Measurements from ENCODE around the gene PERCC1. TPM values are rescaled to one million over a fixed set of nuclear protein-coding genes. Genes with fewer than 3 reads are reported as not detected.
"Not testable (repeated sequence)": the region's sequence is repeated elsewhere in the genome, so short reads cannot be mapped to it uniquely, and the experiment has no call there.

The PERCC1 gene
- total RNA-seq, 1 donor from 2014 or later, result not detected

DNA sequence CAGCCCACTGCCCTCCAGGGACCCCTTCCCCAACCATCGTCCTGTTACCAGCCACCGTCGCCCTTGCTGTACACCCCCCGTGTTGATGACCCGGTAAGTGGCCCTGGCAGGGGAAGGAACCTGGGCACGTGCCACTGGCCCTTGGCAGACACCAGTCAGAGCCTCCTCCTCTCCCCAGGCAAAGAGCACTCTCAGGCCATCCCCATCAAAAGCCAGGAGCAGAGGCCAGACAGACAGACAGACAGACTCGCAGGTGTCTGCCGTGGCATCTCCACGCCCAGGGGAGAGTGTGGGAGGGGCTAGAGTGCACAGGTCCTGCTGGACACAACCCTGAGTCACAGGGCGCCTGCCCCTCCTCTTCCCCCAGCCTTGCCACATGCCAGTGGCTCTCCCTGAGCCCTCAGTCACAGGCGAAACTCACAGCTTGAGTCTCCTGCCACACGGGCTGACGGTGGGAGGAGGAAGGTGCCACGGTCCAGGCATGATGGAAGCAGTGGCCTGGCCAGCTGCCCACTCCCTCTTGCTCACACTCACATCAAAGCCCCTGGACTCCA lies 36.2 kb downstream of the PERCC1 start:
- no peaks in the 10 kb centered on the region for H3K9me3 Mint-ChIP-seq (ENCODE audit: unreplicated experiment)
- H3K4me3 Mint-ChIP-seq (ENCODE audit: unreplicated experiment), result no peak overlapping the region
- H3K4me1 Mint-ChIP-seq (ENCODE audit: unreplicated experiment), result peaks cover 20% of the 10 kb centered on the region
- peak overlapping the region; percentile 36 for H3K27ac Mint-ChIP-seq (ENCODE audit: unreplicated experiment)
- DNase-seq (ENCODE audit: low spot score), result no peak
- TF ChIP-seq, protein P1, sequence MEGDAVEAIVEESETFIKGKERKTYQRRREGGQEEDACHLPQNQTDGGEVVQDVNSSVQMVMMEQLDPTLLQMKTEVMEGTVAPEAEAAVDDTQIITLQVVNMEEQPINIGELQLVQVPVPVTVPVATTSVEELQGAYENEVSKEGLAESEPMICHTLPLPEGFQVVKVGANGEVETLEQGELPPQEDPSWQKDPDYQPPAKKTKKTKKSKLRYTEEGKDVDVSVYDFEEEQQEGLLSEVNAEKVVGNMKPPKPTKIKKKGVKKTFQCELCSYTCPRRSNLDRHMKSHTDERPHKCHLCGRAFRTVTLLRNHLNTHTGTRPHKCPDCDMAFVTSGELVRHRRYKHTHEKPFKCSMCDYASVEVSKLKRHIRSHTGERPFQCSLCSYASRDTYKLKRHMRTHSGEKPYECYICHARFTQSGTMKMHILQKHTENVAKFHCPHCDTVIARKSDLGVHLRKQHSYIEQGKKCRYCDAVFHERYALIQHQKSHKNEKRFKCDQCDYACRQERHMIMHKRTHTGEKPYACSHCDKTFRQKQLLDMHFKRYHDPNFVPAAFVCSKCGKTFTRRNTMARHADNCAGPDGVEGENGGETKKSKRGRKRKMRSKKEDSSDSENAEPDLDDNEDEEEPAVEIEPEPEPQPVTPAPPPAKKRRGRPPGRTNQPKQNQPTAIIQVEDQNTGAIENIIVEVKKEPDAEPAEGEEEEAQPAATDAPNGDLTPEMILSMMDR (IDR thresholded peaks at IDR 0.05; ENCODE audit: unreplicated experiment), result no peak
- H3K27me3 Mint-ChIP-seq (ENCODE audit: unreplicated experiment), result peaks cover 4% of the 10 kb centered on the region
- H3K36me3 Mint-ChIP-seq (ENCODE audit: low read depth, unreplicated experiment), result peaks cover 7% of the 10 kb centered on the region

DNA sequence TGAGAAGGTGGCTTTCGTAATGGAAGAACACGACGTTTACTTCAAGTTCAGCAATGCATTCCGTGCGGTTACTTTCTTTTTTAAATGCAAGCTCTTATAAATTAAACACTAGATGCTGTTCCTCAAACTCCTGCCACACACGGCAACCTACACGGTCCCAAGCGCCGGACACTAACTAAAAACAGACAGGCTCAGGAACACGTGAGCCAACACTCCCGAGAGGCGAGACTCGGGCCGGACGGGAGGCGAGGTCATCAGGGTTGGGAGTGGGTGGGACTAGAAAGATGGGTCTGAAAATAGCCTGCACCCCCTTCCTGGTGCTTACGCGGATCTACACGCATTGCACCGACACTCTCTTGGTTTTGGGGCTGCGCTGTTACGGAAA lies 37.5 kb downstream of the PERCC1 start:
- Mint-ChIP-seq H3K27me3 (ENCODE audit: unreplicated experiment) (peaks cover 8% of the 10 kb centered on the region), H3K27ac (ENCODE audit: unreplicated experiment) (no peak overlapping the region), H3K4me3 (ENCODE audit: unreplicated experiment) (no peak overlapping the region), H3K9me3 (ENCODE audit: unreplicated experiment) (no peaks in the 10 kb centered on the region), H3K36me3 (ENCODE audit: low read depth, unreplicated experiment) (peaks cover 7% of the 10 kb centered on the region), H3K4me1 (ENCODE audit: unreplicated experiment) (peaks cover 25% of the 10 kb centered on the region)
- DNase-seq (ENCODE audit: low spot score), result no peak
- TF ChIP-seq, protein P1 (IDR thresholded peaks at IDR 0.05; ENCODE audit: unreplicated experiment), result no peak

DNA sequence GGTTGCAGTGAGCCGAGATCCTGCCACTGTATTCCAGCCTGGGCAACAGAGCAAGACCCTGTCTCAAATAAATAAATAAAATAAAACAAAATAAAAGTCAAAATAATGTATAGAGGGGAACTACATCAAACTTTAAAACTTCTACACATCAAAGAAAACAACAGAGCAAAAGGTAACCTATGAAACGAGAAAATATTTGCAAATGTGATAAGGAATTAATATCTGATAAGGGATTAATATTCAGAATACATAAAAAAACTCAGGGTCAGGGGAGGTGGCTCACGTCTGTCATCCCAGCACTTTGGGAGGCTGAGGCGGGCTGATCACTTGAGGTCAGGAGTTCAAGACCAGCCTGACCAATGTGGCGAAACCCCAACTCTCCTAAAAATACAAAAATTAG lies 38.3 kb downstream of the PERCC1 start:
- not testable (repeated sequence) for H3K36me3 Mint-ChIP-seq (ENCODE audit: low read depth, unreplicated experiment); DNase-seq (ENCODE audit: low spot score); H3K27ac Mint-ChIP-seq (ENCODE audit: unreplicated experiment); H3K4me3 Mint-ChIP-seq (ENCODE audit: unreplicated experiment); H3K9me3 Mint-ChIP-seq (ENCODE audit: unreplicated experiment); H3K27me3 Mint-ChIP-seq (ENCODE audit: unreplicated experiment)
- peaks cover 27% of the 10 kb centered on the region for H3K4me1 Mint-ChIP-seq (ENCODE audit: unreplicated experiment)

DNA sequence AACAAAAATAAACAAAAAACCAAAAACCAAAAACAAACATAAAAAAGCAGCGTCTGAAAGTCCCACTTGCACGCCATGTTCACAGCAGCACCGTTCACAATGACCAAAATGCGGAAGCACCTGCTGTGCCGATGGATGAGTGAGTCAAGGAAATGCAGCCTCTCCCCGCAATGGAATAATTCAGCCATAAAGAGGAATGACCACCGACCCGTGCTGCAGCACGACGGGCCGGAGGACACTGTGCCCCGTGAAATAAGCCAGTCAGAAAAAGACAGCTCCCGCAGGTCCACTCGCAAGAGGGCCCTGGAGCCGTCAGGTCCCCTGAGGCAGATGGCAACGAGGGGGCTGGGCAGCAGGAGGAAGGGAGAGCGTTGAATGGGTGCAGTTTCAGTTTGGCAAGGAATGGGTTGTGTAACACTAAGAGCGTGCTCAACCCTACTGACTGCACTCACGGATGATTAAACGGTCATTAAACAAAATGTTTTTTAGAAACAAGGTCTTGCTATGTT lies 38.9 kb downstream of the PERCC1 start:
- TF ChIP-seq, protein P1 (IDR thresholded peaks at IDR 0.05; ENCODE audit: unreplicated experiment), result no peak
- peak overlapping the region; percentile 38 for H3K4me3 Mint-ChIP-seq (ENCODE audit: unreplicated experiment)
- peaks cover 9% of the 10 kb centered on the region for H3K27me3 Mint-ChIP-seq (ENCODE audit: unreplicated experiment)
- H3K27ac Mint-ChIP-seq (ENCODE audit: unreplicated experiment), result no peak overlapping the region
- peaks cover 3% of the 10 kb centered on the region for H3K36me3 Mint-ChIP-seq (ENCODE audit: low read depth, unreplicated experiment)
- peaks cover 28% of the 10 kb centered on the region for H3K4me1 Mint-ChIP-seq (ENCODE audit: unreplicated experiment)
- H3K9me3 Mint-ChIP-seq (ENCODE audit: unreplicated experiment), result no peaks in the 10 kb centered on the region
- no peak for DNase-seq (ENCODE audit: low spot score)

DNA sequence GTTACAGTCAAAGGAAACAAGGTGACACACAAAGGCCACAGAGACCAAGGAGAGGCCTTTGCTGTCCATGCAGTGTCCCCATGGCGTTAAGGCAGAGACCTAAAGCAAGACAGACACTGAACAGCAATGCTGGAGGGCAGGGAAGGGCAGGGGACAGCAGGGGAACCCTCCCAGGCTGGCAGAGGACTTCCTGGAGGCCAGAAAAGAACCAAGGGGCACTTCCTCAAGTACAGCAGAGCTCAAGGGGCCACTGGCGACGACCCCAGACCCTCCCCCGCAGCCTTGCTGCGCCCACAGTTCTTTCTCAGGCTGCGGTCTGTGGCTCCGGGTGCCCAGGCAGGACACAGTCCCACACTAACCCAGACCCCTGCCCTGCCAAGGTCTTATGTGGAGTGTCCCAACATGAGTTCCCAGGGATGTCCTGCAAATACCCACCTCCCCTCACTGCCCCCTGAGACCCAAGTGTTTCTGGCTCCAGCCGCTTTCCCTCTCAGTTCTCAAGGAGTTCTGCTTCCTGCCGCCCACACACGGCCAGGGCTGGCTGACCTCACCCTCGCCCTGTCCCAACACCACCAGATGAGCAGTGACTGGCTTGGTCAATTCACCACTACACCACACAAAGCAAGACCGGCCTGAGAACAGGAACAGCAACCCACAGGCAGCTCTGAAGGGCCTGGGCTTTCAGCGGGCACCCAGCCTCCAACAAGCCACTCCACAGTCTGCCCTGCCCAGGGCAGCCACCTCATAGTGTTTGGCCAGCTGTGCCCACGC lies 39.8 kb downstream of the PERCC1 start:
- Mint-ChIP-seq H3K36me3 (ENCODE audit: low read depth, unreplicated experiment) (no peaks in the 10 kb centered on the region), H3K9me3 (ENCODE audit: unreplicated experiment) (no peaks in the 10 kb centered on the region), H3K4me1 (ENCODE audit: unreplicated experiment) (peaks cover 32% of the 10 kb centered on the region), H3K27ac (ENCODE audit: unreplicated experiment) (peak overlapping the region; percentile 92), H3K27me3 (ENCODE audit: unreplicated experiment) (peaks cover 9% of the 10 kb centered on the region), H3K4me3 (ENCODE audit: unreplicated experiment) (peak overlapping the region; percentile 39)
- TF ChIP-seq, protein P1 (IDR thresholded peaks at IDR 0.05; ENCODE audit: unreplicated experiment), result no peak
- no peak for DNase-seq (ENCODE audit: low spot score)
